Gastroesophageal sphincter (tissue), 3 donors: ENCODE data around the gene FGF14.

Experiments used
- POLR2A ChIP-seq, 2 donors: fragments of 450-650 bp; IDR thresholded peaks; one replicate each; pipeline ENCODE4 v1.6.1; 2017; ENCODE audit warnings: antibody characterized with exemption in 2 of 2, mild to moderate bottlenecking in 2 of 2, moderate library complexity in 1 of 2
- TF ChIP-seq, protein P1 (sequence below), 4 experiments: fragments of 200-600 bp in 2 of 4; fragments of 450-650 bp in 2 of 4; sonication (generic) in 1 of 4; IDR thresholded peaks; one replicate each; pipeline ENCODE4 v1.5.1; 2017 to 2019; ENCODE audit warnings: antibody characterized with exemption in 4 of 4, mild to moderate bottlenecking in 2 of 4, moderate library complexity in 2 of 4

DNA sequence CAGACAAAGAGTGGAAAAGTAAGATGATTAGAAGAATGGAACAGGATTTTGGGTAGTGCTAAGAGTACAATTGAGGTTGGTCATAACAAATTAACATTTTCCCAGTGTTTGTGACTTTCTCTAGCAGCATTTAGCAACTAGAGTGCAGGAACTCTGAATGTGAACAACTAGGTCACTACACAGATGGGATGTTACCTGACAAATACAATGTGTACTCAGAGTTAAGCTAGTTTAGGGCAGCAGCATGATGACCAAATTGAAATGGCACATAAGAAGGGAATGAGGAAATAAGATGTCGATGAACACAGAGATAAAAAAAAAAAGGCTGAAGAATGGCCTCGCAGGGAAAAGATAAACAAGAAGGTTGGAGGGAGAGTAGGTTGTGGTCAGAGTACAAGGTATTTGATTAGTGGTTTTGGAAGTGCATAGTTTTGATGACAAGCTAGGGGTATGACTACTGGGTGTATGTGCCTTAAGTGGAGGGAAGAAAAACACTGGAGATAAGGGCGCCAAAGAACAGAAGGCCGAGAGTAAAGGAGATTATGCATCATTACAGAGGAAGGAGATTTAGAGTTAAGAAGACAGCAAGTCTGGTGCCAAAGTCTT is 381.1 kb downstream of the FGF14 start:
- TF ChIP-seq, protein P1, sequence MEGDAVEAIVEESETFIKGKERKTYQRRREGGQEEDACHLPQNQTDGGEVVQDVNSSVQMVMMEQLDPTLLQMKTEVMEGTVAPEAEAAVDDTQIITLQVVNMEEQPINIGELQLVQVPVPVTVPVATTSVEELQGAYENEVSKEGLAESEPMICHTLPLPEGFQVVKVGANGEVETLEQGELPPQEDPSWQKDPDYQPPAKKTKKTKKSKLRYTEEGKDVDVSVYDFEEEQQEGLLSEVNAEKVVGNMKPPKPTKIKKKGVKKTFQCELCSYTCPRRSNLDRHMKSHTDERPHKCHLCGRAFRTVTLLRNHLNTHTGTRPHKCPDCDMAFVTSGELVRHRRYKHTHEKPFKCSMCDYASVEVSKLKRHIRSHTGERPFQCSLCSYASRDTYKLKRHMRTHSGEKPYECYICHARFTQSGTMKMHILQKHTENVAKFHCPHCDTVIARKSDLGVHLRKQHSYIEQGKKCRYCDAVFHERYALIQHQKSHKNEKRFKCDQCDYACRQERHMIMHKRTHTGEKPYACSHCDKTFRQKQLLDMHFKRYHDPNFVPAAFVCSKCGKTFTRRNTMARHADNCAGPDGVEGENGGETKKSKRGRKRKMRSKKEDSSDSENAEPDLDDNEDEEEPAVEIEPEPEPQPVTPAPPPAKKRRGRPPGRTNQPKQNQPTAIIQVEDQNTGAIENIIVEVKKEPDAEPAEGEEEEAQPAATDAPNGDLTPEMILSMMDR (IDR thresholded peaks at IDR 0.05), result no peak
- no peak for TF ChIP-seq POLR2A (IDR thresholded peaks at IDR 0.05)
